DMS153 (cell line): Measurements from ENCODE around the gene ATP2C2.

Experiments used
- DNase-seq: peaks from one replicate; lab custom pipeline; 2025; lab: John Stamatoyannopoulos, UW

The ATP2C2 gene

GRCh38 chr16:84498859-84499620, 130.7 kb downstream of the ATP2C2 start:
- no peak for DNase-seq

- DNase-seq = no peak
These were observed 131.3 kb downstream of the ATP2C2 start for GRCh38 chr16:84499638-84500037.

GRCh38 chr16:84500531-84500930, 132.2 kb downstream of the ATP2C2 start:
- DNase-seq = no peak

- DNase-seq = no peak
These were observed 132.9 kb downstream of the ATP2C2 start for GRCh38 chr16:84501077-84501735.

GRCh38 chr16:84502075-84502474, 133.7 kb downstream of the ATP2C2 start:
- DNase-seq = no peak

GRCh38 chr16:84502581-84502980, 134.2 kb downstream of the ATP2C2 start:
- no peak for DNase-seq

- DNase-seq = no peak
These were observed 135.5 kb downstream of the ATP2C2 start for GRCh38 chr16:84503751-84504395.

GRCh38 chr16:84504420-84505248, 136.3 kb downstream of the ATP2C2 start, which contains the start of gene MEAK7:
TSS of gene MEAK7 (minus strand) at chr16:84504659. CDS start at chr16:84498086, 6,573 bp downstream.
- peak; percentile 96 for DNase-seq

- no peak for DNase-seq
These were observed 137.2 kb downstream of the ATP2C2 start for GRCh38 chr16:84505249-84506187.

- no peak for DNase-seq
These were observed 139.0 kb downstream of the ATP2C2 start for GRCh38 chr16:84507011-84507982.

GRCh38 chr16:84508502-84508901, 140.2 kb downstream of the ATP2C2 start:
- no peak for DNase-seq

GRCh38 chr16:84509032-84509950, 141.0 kb downstream of the ATP2C2 start:
- DNase-seq = no peak

GRCh38 chr16:84511180-84511800, 143.0 kb downstream of the ATP2C2 start:
- peak; percentile 83 for DNase-seq

- no peak for DNase-seq
These were observed 143.5 kb downstream of the ATP2C2 start for GRCh38 chr16:84511831-84512230.

- DNase-seq = no peak
These were observed 144.8 kb downstream of the ATP2C2 start for GRCh38 chr16:84513123-84513522.

- DNase-seq = no peak
These were observed 145.3 kb downstream of the ATP2C2 start for GRCh38 chr16:84513666-84514065.
